22Rv1 (cell line): ENCODE measurements around the gene SMAD6.

Experiments used
- H3K27ac ChIP-seq: fragments of 450-650 bp; 2 replicates; pipeline ENCODE4 v1.5.1; 2017
- CTCF ChIP-seq: fragments of 450-650 bp; IDR thresholded peaks from 2 replicates; pipeline ENCODE4 v1.5.1; 2017; ENCODE audit warnings: mild to moderate bottlenecking
- ZFX ChIP-seq: fragments of 450-650 bp; IDR thresholded peaks from 2 replicates; pipeline ENCODE4 v1.6.1; 2017; ENCODE audit warnings: antibody characterized with exemption, borderline replicate concordance

Gene SMAD6

GRCh38 chr15:66655997-66656396 lies 46.0 kb upstream of the SMAD6 start:
- no peak overlapping the region for H3K27ac ChIP-seq
- TF ChIP-seq ZFX (no peak), CTCF (no peak)

GRCh38 chr15:66657185-66658020 lies 44.6 kb upstream of the SMAD6 start:
- no peak overlapping the region for H3K27ac ChIP-seq
- TF ChIP-seq ZFX (no peak), CTCF (no peak)

- TF ChIP-seq ZFX (no peak), CTCF (no peak)
- H3K27ac ChIP-seq = no peak overlapping the region
Observed at GRCh38 chr15:66658044-66658443, 44.0 kb upstream of the SMAD6 start.

- no peak overlapping the region for H3K27ac ChIP-seq
- no peak for TF ChIP-seq CTCF
- no peak for TF ChIP-seq ZFX
Observed at GRCh38 chr15:66658855-66659254, 43.2 kb upstream of the SMAD6 start.

- H3K27ac ChIP-seq = no peak overlapping the region
- TF ChIP-seq CTCF = no peak
- TF ChIP-seq ZFX = no peak
Observed at GRCh38 chr15:66659384-66659783, 42.7 kb upstream of the SMAD6 start.

- no peak for TF ChIP-seq ZFX
- TF ChIP-seq CTCF = no peak
- H3K27ac ChIP-seq = no peak overlapping the region
Observed at GRCh38 chr15:66661432-66662096, 40.5 kb upstream of the SMAD6 start.

GRCh38 chr15:66662522-66662921 lies 39.5 kb upstream of the SMAD6 start:
- H3K27ac ChIP-seq = no peak overlapping the region
- TF ChIP-seq ZFX (no peak), CTCF (no peak)
